ENCODE data around the gene CSMD2.

DNA sequence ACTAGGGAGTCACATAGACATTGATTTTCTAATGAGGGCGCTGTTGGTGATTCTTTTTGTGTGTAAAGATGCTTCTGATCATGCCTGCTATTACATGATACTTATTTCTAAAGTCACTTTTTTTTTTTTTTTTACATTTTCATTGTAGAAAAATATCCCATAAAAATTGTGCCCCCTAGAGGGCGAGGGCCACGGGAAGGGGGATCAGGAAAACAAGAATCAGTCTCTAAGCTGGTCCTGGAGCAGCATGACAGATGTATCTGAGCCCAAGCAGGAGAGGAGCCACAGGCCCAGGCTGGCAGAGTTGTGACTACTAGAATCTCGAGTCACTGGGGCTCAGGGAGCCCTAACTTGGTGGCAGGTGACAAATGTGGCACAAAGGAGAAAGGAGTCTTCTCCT is 664.5 kb downstream of the CSMD2 start:
- TF ChIP-seq, protein P1, sequence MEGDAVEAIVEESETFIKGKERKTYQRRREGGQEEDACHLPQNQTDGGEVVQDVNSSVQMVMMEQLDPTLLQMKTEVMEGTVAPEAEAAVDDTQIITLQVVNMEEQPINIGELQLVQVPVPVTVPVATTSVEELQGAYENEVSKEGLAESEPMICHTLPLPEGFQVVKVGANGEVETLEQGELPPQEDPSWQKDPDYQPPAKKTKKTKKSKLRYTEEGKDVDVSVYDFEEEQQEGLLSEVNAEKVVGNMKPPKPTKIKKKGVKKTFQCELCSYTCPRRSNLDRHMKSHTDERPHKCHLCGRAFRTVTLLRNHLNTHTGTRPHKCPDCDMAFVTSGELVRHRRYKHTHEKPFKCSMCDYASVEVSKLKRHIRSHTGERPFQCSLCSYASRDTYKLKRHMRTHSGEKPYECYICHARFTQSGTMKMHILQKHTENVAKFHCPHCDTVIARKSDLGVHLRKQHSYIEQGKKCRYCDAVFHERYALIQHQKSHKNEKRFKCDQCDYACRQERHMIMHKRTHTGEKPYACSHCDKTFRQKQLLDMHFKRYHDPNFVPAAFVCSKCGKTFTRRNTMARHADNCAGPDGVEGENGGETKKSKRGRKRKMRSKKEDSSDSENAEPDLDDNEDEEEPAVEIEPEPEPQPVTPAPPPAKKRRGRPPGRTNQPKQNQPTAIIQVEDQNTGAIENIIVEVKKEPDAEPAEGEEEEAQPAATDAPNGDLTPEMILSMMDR (IDR thresholded peaks at IDR 0.05) = no peak
- TF ChIP-seq POLR2A (IDR thresholded peaks at IDR 0.05) = no peak
